Stomach smooth muscle (tissue), 2 donors: ENCODE data around the gene ATG4C.

Experiments
- H3K27ac ChIP-seq: one replicate; pipeline ENCODE4 v1.7.0; 2013; ENCODE audit warnings: mild to moderate bottlenecking, low read length, inconsistent platforms
- H3K27me3 ChIP-seq, 2 donors: one replicate each; pipeline ENCODE4 v1.7.0; 2013; ENCODE audit warnings: low read length in 2 of 2; ENCODE audit not compliant: insufficient read depth in 2 of 2, control insufficient read depth in 1 of 2
- H3K36me3 ChIP-seq, 2 donors: one replicate each; pipeline ENCODE4 v1.7.0; 2013; ENCODE audit warnings: low read length in 2 of 2; ENCODE audit not compliant: control insufficient read depth in 2 of 2, insufficient read depth in 2 of 2
- H3K4me1 ChIP-seq: one replicate; pipeline ENCODE4 v1.7.0; 2013; ENCODE audit warnings: low read length; ENCODE audit not compliant: control insufficient read depth, insufficient read depth
- H3K4me3 ChIP-seq, 2 donors: one replicate each; pipeline ENCODE4 v1.7.0; 2013; ENCODE audit warnings: low read length in 2 of 2
- H3K9ac ChIP-seq, 2 donors: one replicate each; pipeline ENCODE4 v1.7.0; 2013; ENCODE audit warnings: low read length in 2 of 2, mild to moderate bottlenecking in 1 of 2
- H3K9me3 ChIP-seq, 2 donors: one replicate each; pipeline ENCODE4 v1.7.0; 2013; ENCODE audit warnings: low read length in 2 of 2; ENCODE audit not compliant: control insufficient read depth in 2 of 2
- donor health status: healthy.
- donor health status: Pancreatic carcinoma.

The ATG4C gene

GRCh38 chr1:62884156-62884740, 100.3 kb downstream of the ATG4C start:
- Histone ChIP-seq H3K4me1 (no peaks in the 10 kb centered on the region), H3K36me3 (no peaks in the 10 kb centered on the region), H3K27me3 (no peaks in the 10 kb centered on the region), H3K4me3 (no peak overlapping the region), H3K9ac (no peak overlapping the region), H3K9me3 (no peaks in the 10 kb centered on the region), H3K27ac (no peak overlapping the region)

GRCh38 chr1:62887799-62888507, 104.0 kb downstream of the ATG4C start:
- Histone ChIP-seq H3K27me3 (no peaks in the 10 kb centered on the region), H3K9me3 (no peaks in the 10 kb centered on the region), H3K4me3 (no peak overlapping the region), H3K27ac (no peak overlapping the region), H3K9ac (no peak overlapping the region), H3K36me3 (no peaks in the 10 kb centered on the region), H3K4me1 (no peaks in the 10 kb centered on the region)

- Histone ChIP-seq H3K9ac (no peak overlapping the region), H3K4me1 (no peaks in the 10 kb centered on the region), H3K27ac (no peak overlapping the region), H3K36me3 (no peaks in the 10 kb centered on the region), H3K9me3 (no peaks in the 10 kb centered on the region), H3K27me3 (no peaks in the 10 kb centered on the region), H3K4me3 (no peak overlapping the region)
Measured at GRCh38 chr1:62891956-62892562, 108.1 kb downstream of the ATG4C start.

- Histone ChIP-seq H3K9me3 (no peaks in the 10 kb centered on the region), H3K9ac (no peak overlapping the region), H3K27ac (no peak overlapping the region), H3K27me3 (no peaks in the 10 kb centered on the region), H3K4me1 (no peaks in the 10 kb centered on the region), H3K36me3 (no peaks in the 10 kb centered on the region), H3K4me3 (no peak overlapping the region)
Measured at GRCh38 chr1:62897788-62898187, 113.9 kb downstream of the ATG4C start.

GRCh38 chr1:62900566-62900965, 116.6 kb downstream of the ATG4C start:
- H3K36me3 ChIP-seq, result no peaks in the 10 kb centered on the region

GRCh38 chr1:62901650-62902049, 117.7 kb downstream of the ATG4C start:
- no peak overlapping the region for H3K9ac ChIP-seq
- H3K4me3 ChIP-seq, result no peak overlapping the region
- H3K4me1 ChIP-seq, result no peaks in the 10 kb centered on the region
- H3K9me3 ChIP-seq, result no peaks in the 10 kb centered on the region
- no peaks in the 10 kb centered on the region for H3K36me3 ChIP-seq
- no peaks in the 10 kb centered on the region for H3K27me3 ChIP-seq
- H3K27ac ChIP-seq, result no peak overlapping the region

More at GRCh38 chr1:62900566-62900965, 116.6 kb downstream of the ATG4C start:
- no peak overlapping the region for H3K27ac ChIP-seq
- no peaks in the 10 kb centered on the region for H3K27me3 ChIP-seq
- no peaks in the 10 kb centered on the region for H3K9me3 ChIP-seq
- no peak overlapping the region for H3K4me3 ChIP-seq
- H3K4me1 ChIP-seq, result no peaks in the 10 kb centered on the region
- H3K9ac ChIP-seq, result no peak overlapping the region

- H3K4me3 ChIP-seq, result no peak overlapping the region
- no peaks in the 10 kb centered on the region for H3K36me3 ChIP-seq
- H3K9me3 ChIP-seq, result no peaks in the 10 kb centered on the region
- H3K27me3 ChIP-seq, result no peaks in the 10 kb centered on the region
- no peak overlapping the region for H3K27ac ChIP-seq
- H3K9ac ChIP-seq, result no peak overlapping the region
- H3K4me1 ChIP-seq, result no peaks in the 10 kb centered on the region
Measured at GRCh38 chr1:62903522-62903921, 119.6 kb downstream of the ATG4C start.

- Histone ChIP-seq H3K9me3 (no peaks in the 10 kb centered on the region), H3K27me3 (no peaks in the 10 kb centered on the region), H3K27ac (no peak overlapping the region), H3K9ac (no peak overlapping the region), H3K4me3 (no peak overlapping the region), H3K36me3 (no peaks in the 10 kb centered on the region), H3K4me1 (no peaks in the 10 kb centered on the region)
Measured at GRCh38 chr1:62903982-62904855, 120.3 kb downstream of the ATG4C start.

- Histone ChIP-seq H3K27me3 (no peaks in the 10 kb centered on the region), H3K36me3 (no peaks in the 10 kb centered on the region), H3K27ac (no peak overlapping the region), H3K9ac (no peak overlapping the region), H3K9me3 (no peaks in the 10 kb centered on the region), H3K4me1 (no peaks in the 10 kb centered on the region), H3K4me3 (no peak overlapping the region)
Measured at GRCh38 chr1:62904856-62905225, 120.9 kb downstream of the ATG4C start.

GRCh38 chr1:62905309-62905708, 121.4 kb downstream of the ATG4C start:
- no peak overlapping the region for H3K4me3 ChIP-seq
- H3K9me3 ChIP-seq, result no peaks in the 10 kb centered on the region
- no peak overlapping the region for H3K27ac ChIP-seq
- no peak overlapping the region for H3K9ac ChIP-seq
- H3K27me3 ChIP-seq, result no peaks in the 10 kb centered on the region
- H3K4me1 ChIP-seq, result no peaks in the 10 kb centered on the region
- H3K36me3 ChIP-seq, result no peaks in the 10 kb centered on the region
